IMR-90 (cell line): ENCODE measurements around the gene LINC00237. TPM values are rescaled to one million over a fixed set of nuclear protein-coding genes. Genes with fewer than 3 reads are reported as not detected.

Source experiments
- ATAC-seq: fragments of 200-7000 bp; cut with Tn5 transposase; 2 replicates; pipeline ENCODE4 v1.9.1; 2020; ENCODE audit warnings: low read depth, mild to moderate bottlenecking, moderate library complexity
- BruUV-seq: library from RNA; stranded (reverse); fragments of 400-500 nt; replicated peaks from 2 replicates; lab custom pipeline; 2021; lab: Mats Ljungman, UMichigan
- CTCF ChIA-PET: fragments of 300-600 bp; formaldehyde crosslinking; extraction: SDS; loops from one replicate; lab custom pipeline; 2021; ENCODE audit warnings: antibody characterized with exemption; lab: Yijun Ruan, JAX
- POLR2A ChIA-PET: fragments of 300-600 bp; sonication (Branson Sonifier 250); formaldehyde crosslinking; loops from one replicate; lab custom pipeline; 2022; ENCODE audit warnings: antibody characterized with exemption; ENCODE audit not compliant: unreplicated experiment; lab: Charles Lee
- DNase-seq: peaks from one replicate; pipeline ENCODE4 v3.0.0; 2013
- H2AFZ ChIP-seq: replicated peaks from 2 replicates; pipeline ENCODE3; 2013; ENCODE audit warnings: low read length, mild to moderate bottlenecking; ENCODE audit not compliant: poor library complexity
- H2AK5ac ChIP-seq: 2 replicates; pipeline ENCODE4 v1.6.1; 2013; ENCODE audit warnings: low read depth, low read length, inconsistent platforms
- H2AK9ac ChIP-seq: replicated peaks from 2 replicates; pipeline ENCODE3; 2013; ENCODE audit warnings: mild to moderate bottlenecking, low read depth, low read length, moderate library complexity; ENCODE audit not compliant: poor library complexity
- H2BK120ac ChIP-seq: 2 replicates; pipeline ENCODE4 v1.6.1; 2013; ENCODE audit warnings: low read depth, low read length, inconsistent platforms
- H2BK15ac ChIP-seq: 3 replicates; pipeline ENCODE4 v1.6.1; 2013; ENCODE audit warnings: low read depth, low read length, inconsistent platforms
- H2BK20ac ChIP-seq: 2 replicates; pipeline ENCODE4 v1.6.1; 2013; ENCODE audit warnings: low read depth, mild to moderate bottlenecking, inconsistent platforms, low read length, moderate library complexity
- H2BK5ac ChIP-seq: 2 replicates; pipeline ENCODE4 v1.6.1; 2013; ENCODE audit warnings: mild to moderate bottlenecking, low read depth, low read length, inconsistent platforms; ENCODE audit not compliant: poor library complexity, severe bottlenecking
- H3K14ac ChIP-seq: replicated peaks from 2 replicates; pipeline ENCODE4 v1.6.1; 2013; ENCODE audit warnings: low read depth, low read length, inconsistent platforms
- H3K18ac ChIP-seq: 2 replicates; pipeline ENCODE4 v1.6.1; 2013; ENCODE audit warnings: low read depth, low read length, control low read depth
- H3K23ac ChIP-seq: 2 replicates; pipeline ENCODE4 v1.6.1; 2013; ENCODE audit warnings: low read depth, low read length, inconsistent platforms
- H3K27ac ChIP-seq: 2 replicates; pipeline ENCODE4 v1.5.1; 2013; ENCODE audit warnings: mild to moderate bottlenecking, control low read depth, low read length; ENCODE audit not compliant: insufficient read depth
- H3K27me3 ChIP-seq: 2 replicates; pipeline ENCODE4 v1.6.1; 2013; ENCODE audit warnings: low read length; ENCODE audit not compliant: control insufficient read depth, insufficient read depth
- H3K36me3 ChIP-seq: 2 replicates; pipeline ENCODE4 v1.6.1; 2013; ENCODE audit warnings: low read length, mixed read lengths; ENCODE audit not compliant: control insufficient read depth, insufficient read depth
- H3K4ac ChIP-seq: 2 replicates; pipeline ENCODE4 v1.6.1; 2013; ENCODE audit warnings: low read depth, low read length, inconsistent platforms
- H3K4me1 ChIP-seq: 2 replicates; pipeline ENCODE4 v1.6.1; 2013; ENCODE audit warnings: low read length, mixed read lengths; ENCODE audit not compliant: control insufficient read depth, insufficient read depth
- H3K4me2 ChIP-seq: 2 replicates; pipeline ENCODE4 v1.6.1; 2013; ENCODE audit warnings: low read depth, mild to moderate bottlenecking, control low read depth, low read length, moderate library complexity
- H3K4me3 ChIP-seq: 2 replicates; pipeline ENCODE4 v1.5.1; 2013; ENCODE audit warnings: low read depth, mild to moderate bottlenecking, control low read depth, low read length, moderate library complexity; ENCODE audit not compliant: insufficient read depth
- H3K56ac ChIP-seq: 2 replicates; pipeline ENCODE4 v1.6.1; 2013; ENCODE audit warnings: low read length, inconsistent platforms; ENCODE audit not compliant: insufficient read depth; ENCODE audit errors: extremely low read depth
- H3K79me1 ChIP-seq, 2 experiments: 2 replicates each; pipeline ENCODE4 v1.6.1; 2013; ENCODE audit warnings: low read length in 2 of 2, inconsistent platforms in 1 of 2, low read depth in 1 of 2
- H3K9ac ChIP-seq: 2 replicates; pipeline ENCODE4 v1.6.1; 2013; ENCODE audit warnings: low read depth, low read length, control low read depth
- H3K9me1 ChIP-seq: 2 replicates; pipeline ENCODE4 v1.6.1; 2013; ENCODE audit warnings: low read length, inconsistent platforms; ENCODE audit not compliant: insufficient read depth
- H3K9me3 ChIP-seq: 2 replicates; pipeline ENCODE4 v1.6.1; 2013; ENCODE audit warnings: low read length; ENCODE audit not compliant: control insufficient read depth, insufficient read depth
- H4K20me1 ChIP-seq: 2 replicates; pipeline ENCODE4 v1.6.1; 2013; ENCODE audit warnings: low read length, inconsistent platforms; ENCODE audit not compliant: insufficient read depth
- H4K5ac ChIP-seq: 2 replicates; pipeline ENCODE4 v1.6.1; 2013; ENCODE audit warnings: mild to moderate bottlenecking, low read depth, low read length, control low read depth
- H4K8ac ChIP-seq, 2 experiments: 2 replicates each; pipeline ENCODE4 v1.6.1; 2013; ENCODE audit warnings: low read depth in 2 of 2, low read length in 2 of 2, control low read depth in 1 of 2, inconsistent platforms in 1 of 2
- H4K91ac ChIP-seq: 2 replicates; pipeline ENCODE4 v1.6.1; 2013; ENCODE audit warnings: low read depth, low read length, inconsistent platforms; ENCODE audit not compliant: insufficient read depth
- BHLHE40 ChIP-seq: fragments of 150-350 bp; IDR thresholded peaks from 2 replicates; pipeline ENCODE4 v1.6.1; 2016; ENCODE audit warnings: mild to moderate bottlenecking, low read depth, low read length
- CEBPB ChIP-seq: IDR thresholded peaks from 2 replicates; pipeline ENCODE4 v1.6.1; 2012; ENCODE audit warnings: low read depth, low read length, improper control_type of control experiment
- CTCF ChIP-seq: conservative IDR thresholded peaks from 2 replicates; pipeline ENCODE4 v1.5.1; 2012; ENCODE audit warnings: mild to moderate bottlenecking, low read depth, low read length, improper control_type of control experiment
- NFE2L2 ChIP-seq: fragments of 150-350 bp; IDR thresholded peaks from 2 replicates; pipeline ENCODE4 v1.6.1; 2016; ENCODE audit warnings: low read depth, mild to moderate bottlenecking, low read length
- RAD21 ChIP-seq: IDR thresholded peaks from 2 replicates; pipeline ENCODE4 v1.6.1; 2012; ENCODE audit warnings: low read length, improper control_type of control experiment
- WGBS, 2 experiments: methylation state at CpG; one replicate each; pipeline versions ENCODE4 v1.1.5 to v1.1.7; 2013; ENCODE audit warnings: missing lambda C conversion rate in 2 of 2; ENCODE audit not compliant: insufficient read length in 1 of 2; ENCODE audit errors: extremely low coverage in 2 of 2; 5-methylcytosine and 5-hydroxymethylcytosine counted together
- dilution Hi-C: fragments of 300-500 bp; cut with HindIII; formaldehyde crosslinking; loops from one replicate; pipeline ENCODE4 v1.14.3; 2018; ENCODE audit warnings: low sequenced_read_pairs; ENCODE audit not compliant: unreplicated experiment
- in situ Hi-C: fragments of 300-500 bp; cut with MboI; formaldehyde crosslinking; loops from 3 replicates; pipeline ENCODE4 v1.14.3; 2019; ENCODE audit warnings: low sequenced_read_pairs, inconsistent platforms, mixed read lengths
- intact Hi-C: fragments of 100-400 bp; cut with micrococcal nuclease; formaldehyde crosslinking; loops from 2 replicates; pipeline ENCODE4 v1.10.0; 2022
- polyA plus RNA-seq, 3 experiments: library from polyadenylated mRNA; depleted of rRNA; stranded (reverse); fragments of >200 nt; gene quantifications; 2 replicates each; pipeline ENCODE4 v1.2.3, GENCODE V29; 2012; ENCODE audit warnings: low replicate concordance in 1 of 3
- total RNA-seq: library from RNA; depleted of rRNA; stranded (reverse); fragments of >200 nt; gene quantifications from 2 replicates; pipeline ENCODE4 v1.2.3, GENCODE V29; 2012
- TF ChIP-seq, protein P1 (sequence below): fragments of 150-350 bp; IDR thresholded peaks from 2 replicates; pipeline ENCODE4 v1.6.1; 2017; ENCODE audit warnings: mild to moderate bottlenecking, antibody characterized with exemption, low read length, low read depth

LINC00237 gene
- total and polyA plus RNA-seq, 2 of the 4 experiments (the other 2 are of a cell fraction): not detected

GRCh38 chr20:21100578-21101452 is 5.3 kb downstream of the LINC00237 start:
- BruUV-seq: no TSS peak
- Histone ChIP-seq H2BK5ac (no peak overlapping the region), H3K4me3 (no peak overlapping the region; the same call in 1 of the 2 replicates), H3K4me2 (peak overlapping the region; percentile 88), H4K5ac (no peak overlapping the region), H3K4me1 (peaks cover 5% of the 10 kb centered on the region; the same call in 1 of the 2 replicates), H2BK15ac (no peak overlapping the region), H4K91ac (no peak overlapping the region), H3K27me3 (peaks cover 82% of the 10 kb centered on the region), H2AK5ac (no peak overlapping the region), H2BK120ac (no peak overlapping the region), H3K27ac (no peak overlapping the region), H3K23ac (no peak overlapping the region), H3K18ac (no peak overlapping the region), H3K79me1 (no peaks in the 10 kb centered on the region), H3K14ac (no peak overlapping the region), H3K56ac (no peak overlapping the region), H4K8ac (no peak overlapping the region), H3K9me3 (peaks cover 5% of the 10 kb centered on the region), H4K20me1 (no peaks in the 10 kb centered on the region), H3K9ac (no peak overlapping the region), H3K9me1 (no peaks in the 10 kb centered on the region; the same call in 1 of the 2 replicates), H3K4ac (no peak overlapping the region), H2AK9ac (no peak overlapping the region), H2BK20ac (no peak overlapping the region), H2AFZ (peak overlapping the region; percentile 74), H3K36me3 (no peaks in the 10 kb centered on the region)
- ChIA-PET CTCF (interaction anchor here (0.7 kb wide), 1 partner anchor 52 kb away, joined by 3 read pairs; no protein-coding TSS in a partner anchor), POLR2A (no interaction called here)
- WGBS, 2 experiments: 4% methylated on average over 44 of the region's 64 CpGs; no CpG with 5 or more reads in 1 of the 2 experiments
- intact Hi-C loops (no loop called here), in situ Hi-C loops (no loop called here), dilution Hi-C loops (no loop called here)
- TF ChIP-seq, protein P1, sequence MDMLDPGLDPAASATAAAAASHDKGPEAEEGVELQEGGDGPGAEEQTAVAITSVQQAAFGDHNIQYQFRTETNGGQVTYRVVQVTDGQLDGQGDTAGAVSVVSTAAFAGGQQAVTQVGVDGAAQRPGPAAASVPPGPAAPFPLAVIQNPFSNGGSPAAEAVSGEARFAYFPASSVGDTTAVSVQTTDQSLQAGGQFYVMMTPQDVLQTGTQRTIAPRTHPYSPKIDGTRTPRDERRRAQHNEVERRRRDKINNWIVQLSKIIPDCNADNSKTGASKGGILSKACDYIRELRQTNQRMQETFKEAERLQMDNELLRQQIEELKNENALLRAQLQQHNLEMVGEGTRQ: no peak
- TF ChIP-seq CTCF (no peak), BHLHE40 (no peak), NFE2L2 (no peak), RAD21 (no peak), CEBPB (no peak)
- DNase-seq (peak; percentile 2), ATAC-seq (no peak)
